Adrenal gland (tissue), 12 donors: ENCODE measurements around the gene KCNMB2. TPM values are rescaled to one million over a fixed set of nuclear protein-coding genes. Genes with fewer than 3 reads are reported as not detected.

Experiments
- DNase-seq, 7 donors: peaks; one replicate each; pipeline ENCODE4 v3.0.0-alpha.2; 2019 to 2020
- H3K27ac ChIP-seq, 5 donors: fragments of 200-600 bp; sonication (generic) in 4 of 5; 1 replicate in 3 of 5; 2 replicates in 2 of 5; pipeline versions ENCODE4 v1.5.1 to v1.8.0; 2016 to 2020; ENCODE audit warnings: mild to moderate bottlenecking in 1 of 5
- H3K27me3 ChIP-seq: fragments of 200-600 bp; 2 replicates; pipeline ENCODE4 v1.8.0; 2021
- H3K36me3 ChIP-seq, 2 donors: fragments of 200-600 bp; replicated peaks in 1 of 2; 1 replicate in 1 of 2; 2 replicates in 1 of 2; pipeline versions ENCODE4 v1.5.1 to v1.8.0; 2018 to 2022
- H3K4me1 ChIP-seq, 2 donors: fragments of 200-600 bp; replicated peaks in 1 of 2; 1 replicate in 1 of 2; 2 replicates in 1 of 2; pipeline versions ENCODE4 v1.5.1 to v1.8.0; 2018 to 2021
- H3K4me3 ChIP-seq, 4 donors: fragments of 200-600 bp; sonication (generic) in 3 of 4; one replicate each; pipeline ENCODE4 v1.5.1; 2016 to 2018
- H3K9me3 ChIP-seq, 3 donors: fragments of 200-600 bp; sonication (generic) in 1 of 3; replicated peaks in 1 of 3; 1 replicate in 2 of 3; 2 replicates in 1 of 3; pipeline versions ENCODE4 v1.5.1 to v1.8.0; 2016 to 2021
- CTCF ChIP-seq, 6 experiments: fragments of 450-650 bp in 4 of 6; fragments of 200-600 bp in 2 of 6; sonication (generic) in 1 of 6; IDR thresholded peaks; 1 replicate in 5 of 6; 2 replicates in 1 of 6; pipeline versions ENCODE4 v1.5.1 to v1.8.0; 2016 to 2021; ENCODE audit warnings: antibody characterized with exemption in 6 of 6, mild to moderate bottlenecking in 2 of 6, moderate library complexity in 1 of 6
- POLR2A ChIP-seq, 2 donors: fragments of 450-650 bp; IDR thresholded peaks; one replicate each; pipeline ENCODE4 v1.6.1; 2017; ENCODE audit warnings: antibody characterized with exemption in 2 of 2, mild to moderate bottlenecking in 2 of 2, moderate library complexity in 1 of 2
- WGBS, 4 donors: extraction: QIAGEN DNeasy Blood & Tissue Kit in 2 of 4; methylation state at CpG; one replicate each; pipeline versions ENCODE4 v1.1.5 to v1.1.7; 2013 to 2017; 5-methylcytosine and 5-hydroxymethylcytosine counted together
- intact Hi-C, 2 donors: fragments of 100-400 bp; cut with DNase I; formaldehyde crosslinking; loops; one replicate each; pipeline versions ENCODE4 v1.14.1 to v1.15.0; 2022 to 2023
- polyA plus RNA-seq, 3 donors: library from polyadenylated mRNA; stranded (reverse); fragments of 200-250 nt in 2 of 3; fragments of 350-450 nt in 1 of 3; fragmentation: Illumina TruSeq in 1 of 3; extraction: RNeasy Lipid Tissue Mini Kit (QIAGEN cat#74804) in 1 of 3; gene quantifications; one replicate each; pipeline ENCODE4 v1.2.3, GENCODE V29; 2013 to 2014
- total RNA-seq, 9 donors: library from RNA; depleted of rRNA in 4 of 9; stranded (reverse); fragments of >200 nt in 4 of 9; fragments of 120-200 nt in 1 of 9; fragmentation: NEBNext Ultra II Directional in 1 of 9; extraction: Animal tissue kit (Norgen Biotek cat#: 25700) in 1 of 9; gene quantifications; one replicate each; pipeline versions ENCODE4 v1.1.0 to v1.2.4, GENCODE V29; 2013 to 2023
- donor health status: healthy with polysubstance abuse.
- donor health status: Bipolar disorder and iron deficiency.
- donor health status: DM: yes; HTN: yes; CAD: no.
- donor health status: DM: no; HTN: no; CAD: no.
- donor health status: DM: no; HTN: no; CAD: no.
- donor health status: DM: yes; HTN: yes; CAD: no.

The KCNMB2 gene
- total and polyA plus RNA-seq, 12 donors = 0.58 to 8.6 (median 2.9) TPM; not detected in 3

- 56 to 86% (median 81%) methylated on average over 4 of the region's 4 CpGs for WGBS, 4 donors
- TF ChIP-seq POLR2A (IDR thresholded peaks at IDR 0.05) = no peak
- no peak for TF ChIP-seq CTCF (IDR thresholded peaks at IDR 0.05)
- DNase-seq = no peak
- Histone ChIP-seq H3K9me3 (no peaks in the 10 kb centered on the region), H3K27ac (no peak overlapping the region), H3K4me1 (no peaks in the 10 kb centered on the region), H3K27me3 (no peaks in the 10 kb centered on the region), H3K36me3 (no peaks in the 10 kb centered on the region), H3K4me3 (no peak overlapping the region)
- intact Hi-C loops = no loop called here
Observed at GRCh38 chr3:178735032-178735674, 198.9 kb downstream of the KCNMB2 start.

GRCh38 chr3:178736300-178736699 lies 200.1 kb downstream of the KCNMB2 start:
- 49 to 61% (median 53%) methylated on average over 3 of the region's 3 CpGs for WGBS, 4 donors
- intact Hi-C loops = no loop called here
- DNase-seq = no peak

GRCh38 chr3:178739720-178740119 lies 203.5 kb downstream of the KCNMB2 start:
- TF ChIP-seq CTCF (IDR thresholded peaks at IDR 0.05) (no peak), POLR2A (IDR thresholded peaks at IDR 0.05) (no peak)
- Histone ChIP-seq H3K36me3 (no peaks in the 10 kb centered on the region), H3K27me3 (no peaks in the 10 kb centered on the region), H3K9me3 (no peaks in the 10 kb centered on the region), H3K27ac (no peak overlapping the region), H3K4me1 (no peaks in the 10 kb centered on the region), H3K4me3 (no peak overlapping the region)
- DNase-seq = no peak
- 75 to 91% (median 82%) methylated on average over 3 of the region's 3 CpGs for WGBS, 4 donors
- intact Hi-C loops = no loop called here

More at GRCh38 chr3:178736300-178736699, 200.1 kb downstream of the KCNMB2 start:
- Histone ChIP-seq H3K27ac (no peak overlapping the region), H3K27me3 (no peaks in the 10 kb centered on the region), H3K4me1 (no peaks in the 10 kb centered on the region), H3K4me3 (no peak overlapping the region), H3K9me3 (no peaks in the 10 kb centered on the region), H3K36me3 (no peaks in the 10 kb centered on the region)
- TF ChIP-seq POLR2A (IDR thresholded peaks at IDR 0.05) (no peak), CTCF (IDR thresholded peaks at IDR 0.05) (no peak)

- Histone ChIP-seq H3K4me1 (no peaks in the 10 kb centered on the region), H3K4me3 (no peak overlapping the region), H3K9me3 (no peaks in the 10 kb centered on the region), H3K27ac (no peak overlapping the region), H3K27me3 (no peaks in the 10 kb centered on the region), H3K36me3 (no peaks in the 10 kb centered on the region)
- WGBS, 4 donors = 65 to 88% (median 81%) methylated on average over 2 of the region's 2 CpGs
- DNase-seq = no peak
- intact Hi-C loops = no loop called here
- no peak for TF ChIP-seq POLR2A (IDR thresholded peaks at IDR 0.05)
- TF ChIP-seq CTCF (IDR thresholded peaks at IDR 0.05) = no peak
Observed at GRCh38 chr3:178741020-178741419, 204.8 kb downstream of the KCNMB2 start.
